Mesothelial cell of epicardium (in vitro differentiated cells): ENCODE measurements around the gene SETBP1. TPM values are rescaled to one million over a fixed set of nuclear protein-coding genes. Genes with fewer than 3 reads are reported as not detected.

Experiments
- DNase-seq, 2 experiments: peaks; one replicate each; pipeline ENCODE4 v3.0.0; 2021; ENCODE audit warnings: low spot score in 2 of 2; ENCODE audit not compliant: unreplicated experiment in 2 of 2
- H3K27ac Mint-ChIP-seq: 2 replicates; pipeline ENCODE4 v1.8.0; 2021; ENCODE audit warnings: mixed read lengths
- H3K27me3 Mint-ChIP-seq: 2 replicates; pipeline ENCODE4 v1.8.0; 2021; ENCODE audit warnings: low read depth, mixed read lengths
- H3K36me3 Mint-ChIP-seq: 2 replicates; pipeline ENCODE4 v1.8.0; 2021; ENCODE audit warnings: mixed read lengths
- H3K4me1 Mint-ChIP-seq: 2 replicates; pipeline ENCODE4 v1.8.0; 2021; ENCODE audit warnings: mixed read lengths
- H3K4me3 Mint-ChIP-seq: 2 replicates; pipeline ENCODE4 v1.8.0; 2021; ENCODE audit warnings: mild to moderate bottlenecking, moderate library complexity, mixed read lengths
- H3K9me3 Mint-ChIP-seq: 2 replicates; pipeline ENCODE4 v1.8.0; 2021; ENCODE audit warnings: mixed read lengths
- total RNA-seq: library from RNA; stranded (reverse); gene quantifications from 3 replicates; pipeline ENCODE4 v1.2.1, GENCODE V29; 2021
- TF ChIP-seq, protein P1 (sequence below): fragments of 200-600 bp; sonication (generic); IDR thresholded peaks from one replicate; pipeline ENCODE4 v1.5.0; 2021; ENCODE audit warnings: antibody characterized with exemption; ENCODE audit not compliant: unreplicated experiment

SETBP1 gene
- total RNA-seq, 1 donor from 2014 or later = 47.7 TPM

- Mint-ChIP-seq H3K9me3 (peaks cover 4% of the 10 kb centered on the region), H3K36me3 (peaks cover 4% of the 10 kb centered on the region), H3K4me1 (peaks cover 48% of the 10 kb centered on the region), H3K4me3 (no peak overlapping the region), H3K27me3 (peaks cover 19% of the 10 kb centered on the region), H3K27ac (no peak overlapping the region)
- TF ChIP-seq, protein P1, sequence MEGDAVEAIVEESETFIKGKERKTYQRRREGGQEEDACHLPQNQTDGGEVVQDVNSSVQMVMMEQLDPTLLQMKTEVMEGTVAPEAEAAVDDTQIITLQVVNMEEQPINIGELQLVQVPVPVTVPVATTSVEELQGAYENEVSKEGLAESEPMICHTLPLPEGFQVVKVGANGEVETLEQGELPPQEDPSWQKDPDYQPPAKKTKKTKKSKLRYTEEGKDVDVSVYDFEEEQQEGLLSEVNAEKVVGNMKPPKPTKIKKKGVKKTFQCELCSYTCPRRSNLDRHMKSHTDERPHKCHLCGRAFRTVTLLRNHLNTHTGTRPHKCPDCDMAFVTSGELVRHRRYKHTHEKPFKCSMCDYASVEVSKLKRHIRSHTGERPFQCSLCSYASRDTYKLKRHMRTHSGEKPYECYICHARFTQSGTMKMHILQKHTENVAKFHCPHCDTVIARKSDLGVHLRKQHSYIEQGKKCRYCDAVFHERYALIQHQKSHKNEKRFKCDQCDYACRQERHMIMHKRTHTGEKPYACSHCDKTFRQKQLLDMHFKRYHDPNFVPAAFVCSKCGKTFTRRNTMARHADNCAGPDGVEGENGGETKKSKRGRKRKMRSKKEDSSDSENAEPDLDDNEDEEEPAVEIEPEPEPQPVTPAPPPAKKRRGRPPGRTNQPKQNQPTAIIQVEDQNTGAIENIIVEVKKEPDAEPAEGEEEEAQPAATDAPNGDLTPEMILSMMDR = no peak
- DNase-seq = no peak
Measured at GRCh38 chr18:44840058-44840790, 159.5 kb downstream of the SETBP1 start.

- DNase-seq = no peak
- Mint-ChIP-seq H3K4me1 (peaks cover 39% of the 10 kb centered on the region), H3K36me3 (peaks cover 4% of the 10 kb centered on the region), H3K27me3 (peaks cover 29% of the 10 kb centered on the region), H3K27ac (no peak overlapping the region), H3K9me3 (peaks cover 4% of the 10 kb centered on the region), H3K4me3 (no peak overlapping the region)
- TF ChIP-seq, protein P1 = no peak
Measured at GRCh38 chr18:44841221-44841620, 160.5 kb downstream of the SETBP1 start.

DNA sequence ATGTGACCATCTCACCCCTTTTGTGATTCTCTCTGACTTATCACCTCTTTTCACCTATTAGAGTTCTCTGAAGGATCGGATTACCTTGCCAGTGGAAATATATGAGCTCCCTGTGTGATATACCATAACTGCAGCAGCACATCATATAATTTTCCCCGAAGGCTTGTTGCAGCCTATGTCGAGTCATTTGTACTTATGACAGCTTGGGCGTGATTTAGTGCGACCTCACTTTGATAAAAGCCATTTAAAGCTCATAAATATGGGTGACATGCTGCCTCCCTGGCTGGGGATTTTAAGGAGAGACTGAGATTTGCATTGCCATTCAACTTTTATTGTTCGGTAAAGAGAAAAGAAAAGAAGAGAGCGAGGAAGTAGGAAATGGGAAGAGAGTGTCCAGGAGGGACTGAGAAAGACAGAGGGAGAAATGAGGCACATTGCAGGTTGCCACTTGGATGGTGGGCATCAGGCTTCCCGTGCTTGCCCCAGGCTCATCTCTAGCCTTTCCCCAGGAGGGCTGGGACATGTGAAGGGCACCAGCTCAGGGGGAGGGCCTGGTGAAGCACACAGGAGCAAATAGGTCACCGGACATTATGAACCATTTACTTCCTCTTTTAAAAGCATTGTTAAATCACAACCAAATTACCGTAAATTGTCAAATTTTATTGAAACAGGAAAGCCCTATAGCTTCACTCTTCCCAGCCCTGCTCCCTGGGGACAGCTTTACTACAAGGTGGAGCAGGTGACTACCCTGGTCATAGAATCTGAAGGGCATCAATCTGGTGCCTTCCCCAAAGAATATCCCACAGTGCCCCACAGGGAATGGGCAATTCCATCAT, 161.3 kb downstream of the SETBP1 start:
- no peak for DNase-seq
- H3K27me3 Mint-ChIP-seq = peaks cover 36% of the 10 kb centered on the region
- H3K4me1 Mint-ChIP-seq = peaks cover 32% of the 10 kb centered on the region
- TF ChIP-seq, protein P1 = no peak
- H3K36me3 Mint-ChIP-seq = peaks cover 4% of the 10 kb centered on the region
- H3K27ac Mint-ChIP-seq = no peak overlapping the region
- peaks cover 4% of the 10 kb centered on the region for H3K9me3 Mint-ChIP-seq
- H3K4me3 Mint-ChIP-seq = no peak overlapping the region

DNA sequence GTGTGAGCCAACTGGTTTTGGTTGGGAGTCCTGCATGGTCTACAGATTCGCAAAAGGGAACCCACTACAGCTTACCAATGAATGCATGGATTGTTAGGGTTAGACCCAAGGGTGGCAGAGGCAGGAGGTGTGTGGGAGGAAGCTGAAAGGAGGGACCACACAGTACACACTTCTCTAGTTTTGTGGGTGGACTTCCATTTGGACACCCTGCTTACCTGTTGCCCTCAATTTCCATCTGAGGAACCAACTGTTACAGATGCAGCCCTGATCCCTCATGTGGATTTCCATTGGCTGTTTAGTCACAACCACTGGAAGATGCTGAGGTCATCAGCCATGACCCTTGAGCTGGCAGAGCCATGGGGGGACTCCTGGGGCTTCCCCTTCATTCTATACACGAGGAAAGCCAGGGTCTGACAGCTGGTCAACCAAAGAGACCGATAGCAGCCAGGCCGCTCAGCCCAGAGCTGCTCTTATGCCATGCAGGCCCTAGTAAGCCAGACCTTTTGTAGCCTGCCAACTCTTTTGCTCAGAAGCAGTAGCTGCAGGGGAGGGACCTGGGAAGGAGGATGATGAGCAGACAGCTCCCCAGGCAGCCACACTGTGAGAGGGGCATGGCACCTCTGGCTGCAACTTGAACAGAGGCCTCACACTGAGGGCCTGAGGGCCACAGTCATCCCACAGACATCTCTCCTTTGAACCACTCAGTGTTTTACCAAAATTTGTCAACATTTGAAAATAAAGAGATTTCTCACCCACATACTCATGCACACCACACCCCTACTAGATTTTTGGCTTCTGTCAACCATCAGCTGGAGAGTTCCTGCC, 162.1 kb downstream of the SETBP1 start:
- H3K27me3 Mint-ChIP-seq = peaks cover 43% of the 10 kb centered on the region
- H3K27ac Mint-ChIP-seq = no peak overlapping the region
- no peak overlapping the region for H3K4me3 Mint-ChIP-seq
- peaks cover 27% of the 10 kb centered on the region for H3K4me1 Mint-ChIP-seq
- peaks cover 4% of the 10 kb centered on the region for H3K9me3 Mint-ChIP-seq
- TF ChIP-seq, protein P1 = no peak
- no peak for DNase-seq
- peaks cover 4% of the 10 kb centered on the region for H3K36me3 Mint-ChIP-seq

DNA sequence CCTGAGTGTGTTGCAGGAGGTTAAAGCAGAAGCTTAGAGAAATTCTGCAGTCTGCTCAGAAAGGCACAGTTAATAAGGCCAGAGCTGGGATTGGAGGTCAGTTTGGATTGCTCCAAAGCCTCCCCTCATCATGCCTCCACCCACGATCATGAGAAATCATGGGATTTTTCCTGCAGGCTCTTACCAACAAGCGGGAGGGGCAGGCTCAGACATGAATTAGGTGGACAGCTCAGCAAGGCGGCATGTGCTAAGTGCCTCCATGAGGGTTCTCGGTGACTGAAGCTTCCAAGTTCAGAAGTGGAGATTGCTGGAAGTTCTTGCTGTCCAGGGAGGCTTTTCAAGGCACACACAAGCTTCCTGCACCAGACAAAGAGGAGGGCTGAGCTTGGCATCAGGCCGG, 163.8 kb downstream of the SETBP1 start:
- Mint-ChIP-seq H3K36me3 (peaks cover 4% of the 10 kb centered on the region), H3K4me3 (no peak overlapping the region), H3K4me1 (peaks cover 24% of the 10 kb centered on the region), H3K27ac (no peak overlapping the region), H3K9me3 (peaks cover 4% of the 10 kb centered on the region), H3K27me3 (peaks cover 55% of the 10 kb centered on the region)
- TF ChIP-seq, protein P1 = no peak
- no peak for DNase-seq
